AG10803 (cell line): Measurements from ENCODE around the gene EPHB1.
"Not testable (repeated sequence)": the region's sequence is repeated elsewhere in the genome, so short reads cannot be mapped to it uniquely, and the experiment has no call there.

Source experiments
- DNase-seq: peaks from one replicate; pipeline ENCODE4 v3.0.0; 2010; ENCODE audit warnings: low read depth
- H3K4me3 ChIP-seq: 2 replicates; pipeline ENCODE4 v1.5.1; 2011; ENCODE audit warnings: mild to moderate bottlenecking, low read length, control low read depth
- CTCF ChIP-seq: conservative IDR thresholded peaks from 2 replicates; pipeline ENCODE4 v1.5.1; 2011; ENCODE audit warnings: mild to moderate bottlenecking, low read length, control low read depth, inconsistent platforms

EPHB1 gene

GRCh38 chr3:134775831-134776230 lies 19.2 kb upstream of the EPHB1 start:
- DNase-seq: no peak
- TF ChIP-seq CTCF: no peak
- no peak overlapping the region for H3K4me3 ChIP-seq

- no peak for TF ChIP-seq CTCF
- DNase-seq: no peak
- no peak overlapping the region for H3K4me3 ChIP-seq
Measured at GRCh38 chr3:134776518-134776917, 18.5 kb upstream of the EPHB1 start.

GRCh38 chr3:134777341-134777740 lies 17.7 kb upstream of the EPHB1 start:
- no peak for DNase-seq
- H3K4me3 ChIP-seq: no peak overlapping the region
- TF ChIP-seq CTCF: no peak

GRCh38 chr3:134788283-134788682 lies 6.8 kb upstream of the EPHB1 start:
- not testable (repeated sequence) for H3K4me3 ChIP-seq

GRCh38 chr3:134790065-134790464 lies 5.0 kb upstream of the EPHB1 start:
- DNase-seq: no peak
- TF ChIP-seq CTCF: no peak
- no peak overlapping the region for H3K4me3 ChIP-seq

More at GRCh38 chr3:134788283-134788682, 6.8 kb upstream of the EPHB1 start:
- DNase-seq: not testable (repeated sequence)

GRCh38 chr3:134791992-134792391 lies 3.1 kb upstream of the EPHB1 start:
- no peak for DNase-seq
- TF ChIP-seq CTCF: no peak
- H3K4me3 ChIP-seq: no peak overlapping the region

GRCh38 chr3:134792700-134793099 lies 2.4 kb upstream of the EPHB1 start:
- DNase-seq: no peak
- H3K4me3 ChIP-seq: no peak overlapping the region
- TF ChIP-seq CTCF: no peak

- DNase-seq: no peak
- H3K4me3 ChIP-seq: no peak overlapping the region
- no peak for TF ChIP-seq CTCF
Measured at GRCh38 chr3:134793562-134793961, 1.5 kb upstream of the EPHB1 start.
